GM12865 (cell line): ENCODE data around the gene RITA1.
A peak's percentile ranks its signal among the peaks of the same experiment; 100 is the strongest.

ENCODE experiments used
- DNase-seq: peaks from one replicate; pipeline ENCODE4 v3.0.0; 2010; ENCODE audit warnings: low read depth
- H3K4me3 ChIP-seq: 2 replicates; pipeline ENCODE4 v1.5.1; 2011; ENCODE audit warnings: mild to moderate bottlenecking, low read depth, low read length, control low read depth
- TF ChIP-seq, protein P1 (sequence below): IDR thresholded peaks from 2 replicates; pipeline ENCODE4 v1.5.1; 2011; ENCODE audit warnings: low read length, control low read depth, low read depth, inconsistent platforms; ENCODE audit not compliant: insufficient read depth; ENCODE audit errors: missing control alignments

Gene RITA1

DNA sequence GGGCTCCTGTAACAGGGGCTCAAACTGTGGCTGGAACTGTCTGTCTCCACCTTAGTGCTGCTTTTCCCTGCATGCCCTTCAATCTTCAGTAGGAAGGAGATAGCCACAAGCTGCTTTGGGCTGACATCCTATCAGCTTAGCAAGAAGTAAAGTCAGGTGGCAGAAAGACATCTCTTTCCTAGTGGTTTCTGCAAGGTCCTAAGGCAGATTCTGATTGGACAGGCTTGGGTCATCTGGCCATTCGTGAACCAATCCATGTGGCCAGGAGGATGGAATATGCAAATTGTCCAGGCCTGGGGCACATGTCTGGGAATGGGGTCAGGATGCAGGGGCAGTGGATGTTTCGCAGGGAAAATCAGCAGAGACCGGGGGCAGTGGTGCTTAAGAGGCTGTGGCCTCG lies 5.2 kb downstream of the RITA1 start:
- TF ChIP-seq, protein P1, sequence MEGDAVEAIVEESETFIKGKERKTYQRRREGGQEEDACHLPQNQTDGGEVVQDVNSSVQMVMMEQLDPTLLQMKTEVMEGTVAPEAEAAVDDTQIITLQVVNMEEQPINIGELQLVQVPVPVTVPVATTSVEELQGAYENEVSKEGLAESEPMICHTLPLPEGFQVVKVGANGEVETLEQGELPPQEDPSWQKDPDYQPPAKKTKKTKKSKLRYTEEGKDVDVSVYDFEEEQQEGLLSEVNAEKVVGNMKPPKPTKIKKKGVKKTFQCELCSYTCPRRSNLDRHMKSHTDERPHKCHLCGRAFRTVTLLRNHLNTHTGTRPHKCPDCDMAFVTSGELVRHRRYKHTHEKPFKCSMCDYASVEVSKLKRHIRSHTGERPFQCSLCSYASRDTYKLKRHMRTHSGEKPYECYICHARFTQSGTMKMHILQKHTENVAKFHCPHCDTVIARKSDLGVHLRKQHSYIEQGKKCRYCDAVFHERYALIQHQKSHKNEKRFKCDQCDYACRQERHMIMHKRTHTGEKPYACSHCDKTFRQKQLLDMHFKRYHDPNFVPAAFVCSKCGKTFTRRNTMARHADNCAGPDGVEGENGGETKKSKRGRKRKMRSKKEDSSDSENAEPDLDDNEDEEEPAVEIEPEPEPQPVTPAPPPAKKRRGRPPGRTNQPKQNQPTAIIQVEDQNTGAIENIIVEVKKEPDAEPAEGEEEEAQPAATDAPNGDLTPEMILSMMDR, result no peak
- DNase-seq, result peak; percentile 30
- H3K4me3 ChIP-seq, result no peak overlapping the region

- no peak for DNase-seq
- TF ChIP-seq, protein P1, result no peak
- no peak overlapping the region for H3K4me3 ChIP-seq
Observed at GRCh38 chr12:113191227-113191626, 5.7 kb downstream of the RITA1 start.

DNA sequence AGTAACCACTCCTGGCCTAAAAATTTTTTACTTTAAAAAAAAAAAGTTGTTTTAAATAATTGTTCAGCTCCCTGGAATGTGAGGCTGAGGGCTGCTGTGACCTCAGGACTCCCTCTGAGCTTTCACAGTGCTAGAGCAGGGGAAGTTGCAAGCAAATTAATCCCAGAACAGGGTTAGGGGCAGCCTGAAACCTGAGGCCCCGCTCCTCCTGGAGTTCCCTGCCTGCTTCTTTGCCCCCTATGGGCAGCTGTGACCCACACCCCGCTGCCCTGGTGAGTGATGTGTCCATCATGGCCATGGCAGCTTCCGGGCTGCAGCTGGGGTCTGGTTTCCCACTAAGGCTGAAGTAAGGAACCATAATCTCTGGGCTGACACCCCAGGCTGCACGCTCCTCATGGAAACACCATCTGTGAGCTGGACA lies 9.5 kb downstream of the RITA1 start:
- TF ChIP-seq, protein P1, result no peak
- no peak for DNase-seq
- no peak overlapping the region for H3K4me3 ChIP-seq

GRCh38 chr12:113195598-113195997 lies 10.1 kb downstream of the RITA1 start:
- no peak for DNase-seq
- H3K4me3 ChIP-seq, result no peak overlapping the region
- TF ChIP-seq, protein P1, result no peak

DNA sequence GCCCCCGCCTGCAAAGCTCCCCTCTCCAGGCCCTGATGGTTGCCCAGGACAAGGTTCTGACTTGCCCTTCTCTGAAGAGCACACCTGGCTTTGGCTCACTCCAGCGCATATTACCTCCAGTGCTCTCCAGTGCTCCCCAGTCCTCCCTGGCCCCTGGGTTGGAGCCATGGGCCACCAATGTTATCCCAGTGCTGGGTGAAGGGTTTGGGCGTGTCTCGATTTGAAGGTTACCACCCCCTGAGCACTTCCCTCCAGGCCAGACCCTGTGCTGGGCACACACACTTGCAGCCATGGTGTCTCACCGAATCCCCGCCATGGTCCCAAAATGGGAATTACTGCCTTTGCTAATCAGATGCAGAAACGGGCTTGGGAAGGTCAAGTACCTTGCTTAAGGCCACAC lies 11.1 kb downstream of the RITA1 start:
- no peak for DNase-seq
- H3K4me3 ChIP-seq, result no peak overlapping the region
- TF ChIP-seq, protein P1, result no peak

DNA sequence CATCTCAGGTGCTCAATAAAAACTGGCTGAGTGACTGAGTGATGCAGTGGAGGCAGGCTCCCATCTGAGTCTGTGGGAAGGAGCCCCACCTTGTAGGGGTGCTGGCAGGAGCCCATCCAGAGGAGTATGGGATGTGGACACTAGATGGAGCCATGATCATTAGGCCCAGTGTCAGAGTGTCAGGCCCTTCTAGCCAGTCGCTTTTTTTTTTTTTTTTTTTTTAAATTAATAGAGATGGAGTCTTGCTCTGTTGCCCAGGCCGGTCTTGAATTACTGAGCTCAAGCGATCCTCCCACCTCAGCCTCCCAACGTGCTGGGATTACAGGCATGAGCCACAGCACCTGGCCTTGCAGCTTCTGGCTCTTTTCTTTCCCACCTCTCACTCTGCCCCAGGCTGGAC lies 11.5 kb downstream of the RITA1 start:
- TF ChIP-seq, protein P1, result peak; percentile 74
- H3K4me3 ChIP-seq, result no peak overlapping the region
- peak; percentile 88 for DNase-seq

DNA sequence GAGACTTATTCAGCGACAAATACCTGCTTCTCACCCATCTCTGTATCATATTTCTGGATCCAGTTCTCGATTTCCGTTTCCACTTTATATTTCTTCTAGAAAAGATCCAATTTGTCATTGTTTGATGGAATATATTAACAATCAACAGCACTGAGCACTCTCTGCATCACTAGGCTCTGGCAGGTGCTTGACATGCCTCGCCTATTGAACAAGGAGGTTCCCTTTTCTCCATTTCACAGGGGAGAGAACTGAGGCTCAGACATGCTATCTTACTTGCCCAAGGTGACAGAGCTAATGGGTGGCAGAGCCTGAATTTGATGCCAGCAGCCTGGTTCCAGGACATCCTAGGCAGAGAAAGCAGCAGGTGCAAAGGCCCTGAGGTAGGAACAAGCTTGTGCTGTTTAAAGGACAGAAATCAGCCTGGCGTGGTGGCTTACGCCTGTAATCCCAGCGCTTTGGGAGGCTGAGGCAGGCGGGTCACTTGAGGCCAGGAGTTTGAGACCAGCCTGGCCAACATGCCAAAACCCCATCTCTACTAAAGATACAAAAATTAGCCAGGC lies 12.1 kb downstream of the RITA1 start:
- no peak for DNase-seq
- TF ChIP-seq, protein P1, result no peak
- H3K4me3 ChIP-seq, result no peak overlapping the region
